GM06990 (cell line): ENCODE data around the gene MYLK4.

Experiments used
- DNase-seq: peaks from one replicate; pipeline ENCODE4 v3.0.0-alpha.2; 2011; ENCODE audit not compliant: insufficient read length; ENCODE audit errors: extremely low read depth
- H3K27me3 ChIP-seq: replicated peaks from 2 replicates; pipeline ENCODE4 v1.6.0; 2011; ENCODE audit warnings: low read length; ENCODE audit not compliant: control insufficient read depth, insufficient read depth
- H3K36me3 ChIP-seq: 2 replicates; pipeline ENCODE4 v1.5.1; 2011; ENCODE audit warnings: low read length; ENCODE audit not compliant: control insufficient read depth, insufficient read depth
- H3K4me3 ChIP-seq: replicated peaks from 2 replicates; pipeline ENCODE4 v1.5.1; 2011; ENCODE audit warnings: low read depth, mild to moderate bottlenecking, control low read depth, low read length
- CTCF ChIP-seq: IDR thresholded peaks from 2 replicates; pipeline ENCODE4 v1.5.1; 2011; ENCODE audit warnings: low read length, control low read depth, mild to moderate bottlenecking, inconsistent platforms; ENCODE audit not compliant: insufficient read depth, poor library complexity, severe bottlenecking

Gene MYLK4

DNA sequence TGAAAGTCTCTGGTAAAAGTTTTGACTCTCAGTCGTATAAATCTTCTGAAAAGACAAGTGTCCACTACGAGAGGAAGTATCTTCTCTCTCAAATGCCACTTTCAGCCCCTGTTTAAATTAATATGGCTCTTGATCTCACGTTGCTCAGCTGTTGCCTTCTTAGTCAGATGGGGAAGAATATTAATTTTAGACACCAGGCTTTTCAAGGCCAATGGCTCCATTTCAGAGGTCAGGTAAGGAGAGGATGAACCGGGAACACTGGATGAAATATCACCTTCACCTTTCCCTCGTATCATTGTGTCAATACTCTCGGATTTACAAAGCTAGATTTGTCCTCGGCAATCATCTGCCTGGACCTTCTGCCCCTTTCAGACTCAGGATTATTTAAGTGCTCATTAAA lies at the start of gene MYLK4:
Gene MYLK4 (minus strand): TSS at position 91 of the 400 bp plus-strand sequence. CDS start 1,628 bp downstream, outside the sequence.
- H3K27me3 ChIP-seq, result no peaks in the 10 kb centered on the region; the same call in none of the 2 replicates
- TF ChIP-seq CTCF, result no peak
- H3K4me3 ChIP-seq, result no peak within 1 kb of the TSS
- no peak for DNase-seq
- no peaks in the 10 kb centered on the region for H3K36me3 ChIP-seq

- H3K36me3 ChIP-seq, result no peaks in the 10 kb centered on the region
- no peak for DNase-seq
- no peak overlapping the region for H3K4me3 ChIP-seq
- TF ChIP-seq CTCF, result no peak
- no peaks in the 10 kb centered on the region for H3K27me3 ChIP-seq
These were observed 49.3 kb upstream of the MYLK4 start for GRCh38 chr6:2799936-2800527.

GRCh38 chr6:2798586-2799134 lies 47.9 kb upstream of the MYLK4 start:
- DNase-seq, result no peak
- no peak for TF ChIP-seq CTCF

DNA sequence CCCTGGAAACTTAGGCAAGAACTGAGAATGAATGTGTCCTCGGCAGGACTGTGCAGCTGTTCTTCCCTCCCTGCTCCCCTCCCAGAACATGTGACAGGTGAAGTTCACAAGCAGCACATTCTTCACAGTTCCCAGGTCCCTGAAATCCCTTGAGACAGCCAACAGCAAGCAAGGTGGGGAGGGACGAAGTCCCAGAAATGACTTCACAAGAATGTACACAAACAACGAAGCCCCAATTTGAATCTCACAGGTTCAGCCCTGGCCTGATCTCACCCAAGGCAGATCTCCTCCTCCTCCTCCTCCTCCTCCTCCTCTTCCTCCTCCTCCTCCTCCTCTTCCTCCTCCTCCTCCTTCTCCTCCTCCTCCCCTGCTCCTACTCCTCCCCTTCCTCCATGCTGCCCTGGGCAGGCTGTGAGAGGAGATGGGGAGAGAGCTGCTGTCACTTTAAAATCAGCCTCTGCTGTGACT lies 46.9 kb upstream of the MYLK4 start:
- TF ChIP-seq CTCF, result no peak
- DNase-seq, result no peak
- H3K36me3 ChIP-seq, result no peaks in the 10 kb centered on the region

More at GRCh38 chr6:2798586-2799134, 47.9 kb upstream of the MYLK4 start:
- no peaks in the 10 kb centered on the region for H3K36me3 ChIP-seq
- H3K27me3 ChIP-seq, result no peaks in the 10 kb centered on the region
- H3K4me3 ChIP-seq, result no peak overlapping the region

GRCh38 chr6:2796861-2797260 lies 46.1 kb upstream of the MYLK4 start:
- Histone ChIP-seq H3K36me3 (no peaks in the 10 kb centered on the region), H3K27me3 (no peaks in the 10 kb centered on the region), H3K4me3 (no peak overlapping the region)
- no peak for DNase-seq
- no peak for TF ChIP-seq CTCF

More for the DNA sequence above, 46.9 kb upstream of the MYLK4 start:
- Histone ChIP-seq H3K27me3 (no peaks in the 10 kb centered on the region), H3K4me3 (no peak overlapping the region)
